Parathyroid adenoma (tissue), 2 donors: ENCODE results near the gene GAREM2.

Experiments used
- H2AFZ ChIP-seq: fragments of 300-600 bp; sonication (generic); one replicate; pipeline ENCODE4 v1.7.0; 2017; ENCODE audit warnings: antibody characterized with exemption, mild to moderate bottlenecking
- H3K27ac ChIP-seq: fragments of 300-600 bp; sonication (generic); one replicate; pipeline ENCODE4 v1.7.0; 2017
- H3K27me3 ChIP-seq: fragments of 300-600 bp; sonication (generic); one replicate; pipeline ENCODE4 v1.7.0; 2017; ENCODE audit warnings: low read length; ENCODE audit not compliant: control insufficient read depth, insufficient read depth
- H3K36me3 ChIP-seq: fragments of 300-600 bp; sonication (generic); one replicate; pipeline ENCODE4 v1.7.0; 2017; ENCODE audit warnings: low read length; ENCODE audit not compliant: control insufficient read depth, insufficient read depth
- H3K4me1 ChIP-seq: fragments of 300-600 bp; sonication (generic); one replicate; pipeline ENCODE4 v1.7.0; 2017; ENCODE audit warnings: control low read depth
- H3K4me2 ChIP-seq: fragments of 300-600 bp; sonication (generic); one replicate; pipeline ENCODE4 v1.7.0; 2017; ENCODE audit warnings: low read length
- H3K4me3 ChIP-seq: fragments of 300-600 bp; sonication (generic); one replicate; pipeline ENCODE4 v1.7.0; 2017; ENCODE audit warnings: low read depth, low read length
- H3K79me2 ChIP-seq: fragments of 300-600 bp; sonication (generic); one replicate; pipeline ENCODE4 v1.7.0; 2017; ENCODE audit warnings: control low read depth
- H3K9ac ChIP-seq: fragments of 300-600 bp; sonication (generic); one replicate; pipeline ENCODE4 v1.7.0; 2017; ENCODE audit warnings: mild to moderate bottlenecking
- H3K9me3 ChIP-seq: fragments of 300-600 bp; sonication (generic); one replicate; pipeline ENCODE4 v1.7.0; 2017; ENCODE audit warnings: low read length; ENCODE audit not compliant: control insufficient read depth
- TF ChIP-seq, protein P1 (sequence below): fragments of 300-600 bp; sonication (generic); IDR thresholded peaks from one replicate; pipeline ENCODE4 v1.7.0; 2017; ENCODE audit warnings: antibody characterized with exemption, mild to moderate bottlenecking
- donor health status: primary hyperparathyroidism.

The GAREM2 gene

GRCh38 chr2:26216587-26216986 lies 43.7 kb downstream of the GAREM2 start:
- Histone ChIP-seq H3K4me3 (no peak overlapping the region), H3K27ac (no peak overlapping the region), H2AFZ (no peak overlapping the region), H3K4me1 (no peaks in the 10 kb centered on the region), H3K36me3 (no peaks in the 10 kb centered on the region), H3K79me2 (no peaks in the 10 kb centered on the region), H3K4me2 (no peak overlapping the region), H3K9me3 (no peaks in the 10 kb centered on the region), H3K9ac (no peak overlapping the region), H3K27me3 (no peaks in the 10 kb centered on the region)
- TF ChIP-seq, protein P1, sequence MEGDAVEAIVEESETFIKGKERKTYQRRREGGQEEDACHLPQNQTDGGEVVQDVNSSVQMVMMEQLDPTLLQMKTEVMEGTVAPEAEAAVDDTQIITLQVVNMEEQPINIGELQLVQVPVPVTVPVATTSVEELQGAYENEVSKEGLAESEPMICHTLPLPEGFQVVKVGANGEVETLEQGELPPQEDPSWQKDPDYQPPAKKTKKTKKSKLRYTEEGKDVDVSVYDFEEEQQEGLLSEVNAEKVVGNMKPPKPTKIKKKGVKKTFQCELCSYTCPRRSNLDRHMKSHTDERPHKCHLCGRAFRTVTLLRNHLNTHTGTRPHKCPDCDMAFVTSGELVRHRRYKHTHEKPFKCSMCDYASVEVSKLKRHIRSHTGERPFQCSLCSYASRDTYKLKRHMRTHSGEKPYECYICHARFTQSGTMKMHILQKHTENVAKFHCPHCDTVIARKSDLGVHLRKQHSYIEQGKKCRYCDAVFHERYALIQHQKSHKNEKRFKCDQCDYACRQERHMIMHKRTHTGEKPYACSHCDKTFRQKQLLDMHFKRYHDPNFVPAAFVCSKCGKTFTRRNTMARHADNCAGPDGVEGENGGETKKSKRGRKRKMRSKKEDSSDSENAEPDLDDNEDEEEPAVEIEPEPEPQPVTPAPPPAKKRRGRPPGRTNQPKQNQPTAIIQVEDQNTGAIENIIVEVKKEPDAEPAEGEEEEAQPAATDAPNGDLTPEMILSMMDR, result no peak

DNA sequence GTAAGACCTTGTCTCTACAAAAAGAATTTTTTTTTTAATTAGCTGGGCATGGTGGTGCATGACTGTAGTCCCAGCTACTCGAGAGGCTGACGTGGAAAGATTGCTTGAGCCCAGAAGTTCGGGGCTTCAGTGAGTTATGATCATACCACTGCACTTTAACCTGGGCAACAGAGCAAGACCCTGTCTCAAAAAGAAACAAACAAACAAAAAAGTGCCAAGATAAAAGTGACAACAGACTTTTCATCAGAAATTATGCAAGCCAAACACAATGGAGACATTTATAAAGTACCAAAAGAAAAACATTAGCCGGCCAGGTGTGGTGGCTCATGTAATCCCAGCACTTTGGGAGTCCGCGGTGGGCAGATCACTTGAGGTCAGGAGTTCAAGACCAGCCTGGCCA lies 44.8 kb downstream of the GAREM2 start:
- no peaks in the 10 kb centered on the region for H3K36me3 ChIP-seq
- no peak overlapping the region for H3K9ac ChIP-seq
- H3K27ac ChIP-seq, result no peak overlapping the region
- no peaks in the 10 kb centered on the region for H3K4me1 ChIP-seq
- H3K27me3 ChIP-seq, result no peaks in the 10 kb centered on the region
- no peak overlapping the region for H3K4me3 ChIP-seq
- peaks cover 6% of the 10 kb centered on the region for H3K79me2 ChIP-seq
- no peaks in the 10 kb centered on the region for H3K9me3 ChIP-seq
- H2AFZ ChIP-seq, result no peak overlapping the region
- H3K4me2 ChIP-seq, result no peak overlapping the region
- TF ChIP-seq, protein P1, result no peak

- TF ChIP-seq, protein P1, result no peak
- Histone ChIP-seq H3K9me3 (no peaks in the 10 kb centered on the region), H3K79me2 (peaks cover 19% of the 10 kb centered on the region), H3K4me3 (no peak overlapping the region), H3K4me2 (no peak overlapping the region), H3K9ac (no peak overlapping the region), H3K27ac (no peak overlapping the region), H3K27me3 (no peaks in the 10 kb centered on the region), H3K36me3 (peaks cover 3% of the 10 kb centered on the region), H2AFZ (no peak overlapping the region), H3K4me1 (no peaks in the 10 kb centered on the region)
Observed at GRCh38 chr2:26223018-26223417, 50.1 kb downstream of the GAREM2 start.

GRCh38 chr2:26224095-26224494 lies 51.2 kb downstream of the GAREM2 start:
- peaks cover 19% of the 10 kb centered on the region for H3K79me2 ChIP-seq
- no peak overlapping the region for H3K27ac ChIP-seq
- no peak overlapping the region for H3K4me2 ChIP-seq
- TF ChIP-seq, protein P1, result no peak
- H3K27me3 ChIP-seq, result no peaks in the 10 kb centered on the region
- no peak overlapping the region for H2AFZ ChIP-seq
- no peaks in the 10 kb centered on the region for H3K9me3 ChIP-seq
- no peak overlapping the region for H3K4me3 ChIP-seq
- no peak overlapping the region for H3K9ac ChIP-seq
- H3K36me3 ChIP-seq, result peaks cover 3% of the 10 kb centered on the region
- no peaks in the 10 kb centered on the region for H3K4me1 ChIP-seq

- no peaks in the 10 kb centered on the region for H3K4me1 ChIP-seq
- H2AFZ ChIP-seq, result no peak overlapping the region
- H3K4me3 ChIP-seq, result no peak overlapping the region
- no peaks in the 10 kb centered on the region for H3K9me3 ChIP-seq
- peaks cover 18% of the 10 kb centered on the region for H3K79me2 ChIP-seq
- no peak overlapping the region for H3K4me2 ChIP-seq
- no peaks in the 10 kb centered on the region for H3K27me3 ChIP-seq
- H3K9ac ChIP-seq, result no peak overlapping the region
- H3K27ac ChIP-seq, result no peak overlapping the region
- TF ChIP-seq, protein P1, result no peak
- H3K36me3 ChIP-seq, result peaks cover 3% of the 10 kb centered on the region
Observed at GRCh38 chr2:26229595-26229994, 56.7 kb downstream of the GAREM2 start.
